CD4-positive, alpha-beta T cell treated with Interleukin-6 for 4 hours (primary cell): ENCODE results near the gene GTSE1.
A peak's percentile ranks its signal among the peaks of the same experiment; 100 is the strongest.

Experiments used
- DNase-seq: peaks from one replicate; pipeline ENCODE4 v3.0.0-alpha.2; 2020; ENCODE audit warnings: mixed read lengths

The GTSE1 gene

DNA sequence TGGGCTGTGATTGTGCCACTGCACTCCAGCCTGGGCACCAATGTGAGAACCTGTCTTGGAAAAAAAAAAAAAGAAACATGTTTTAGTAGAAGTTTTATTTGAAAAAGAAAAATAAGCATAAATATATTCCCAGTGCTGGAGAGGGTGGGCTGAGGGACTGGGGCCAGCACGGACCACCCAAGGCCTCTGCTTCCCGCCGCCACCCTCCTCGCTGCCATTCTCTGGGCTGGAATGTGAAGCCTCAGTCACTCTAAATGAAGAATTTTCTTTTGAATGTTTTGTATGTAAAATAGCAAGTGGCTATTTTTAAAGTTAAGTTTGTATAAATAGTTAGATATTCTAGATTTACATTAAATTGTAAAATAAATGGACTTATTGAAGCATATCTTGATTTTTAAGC is 33.8 kb downstream of the GTSE1 start:
- no peak for DNase-seq

DNA sequence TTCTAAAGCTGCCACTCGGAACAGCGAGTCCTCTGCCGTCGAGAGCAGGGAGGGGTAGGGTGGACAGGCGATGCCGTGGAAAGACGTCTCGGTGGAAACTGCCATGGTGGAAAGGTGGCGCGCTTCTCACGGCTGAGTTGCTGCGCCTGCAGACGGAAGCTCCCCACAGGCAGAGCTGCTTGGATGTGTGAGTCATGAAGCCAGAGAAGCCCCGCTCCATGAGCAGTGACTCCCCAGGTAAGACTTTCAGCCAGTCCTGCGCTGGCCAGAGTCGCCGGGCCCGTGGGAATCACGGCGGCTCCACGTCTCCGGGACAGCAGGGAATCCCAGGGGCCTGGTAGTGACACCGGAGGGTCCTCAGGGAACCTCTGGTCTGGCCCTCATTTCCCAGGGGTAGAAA is 34.8 kb downstream of the GTSE1 start:
- no peak for DNase-seq

DNA sequence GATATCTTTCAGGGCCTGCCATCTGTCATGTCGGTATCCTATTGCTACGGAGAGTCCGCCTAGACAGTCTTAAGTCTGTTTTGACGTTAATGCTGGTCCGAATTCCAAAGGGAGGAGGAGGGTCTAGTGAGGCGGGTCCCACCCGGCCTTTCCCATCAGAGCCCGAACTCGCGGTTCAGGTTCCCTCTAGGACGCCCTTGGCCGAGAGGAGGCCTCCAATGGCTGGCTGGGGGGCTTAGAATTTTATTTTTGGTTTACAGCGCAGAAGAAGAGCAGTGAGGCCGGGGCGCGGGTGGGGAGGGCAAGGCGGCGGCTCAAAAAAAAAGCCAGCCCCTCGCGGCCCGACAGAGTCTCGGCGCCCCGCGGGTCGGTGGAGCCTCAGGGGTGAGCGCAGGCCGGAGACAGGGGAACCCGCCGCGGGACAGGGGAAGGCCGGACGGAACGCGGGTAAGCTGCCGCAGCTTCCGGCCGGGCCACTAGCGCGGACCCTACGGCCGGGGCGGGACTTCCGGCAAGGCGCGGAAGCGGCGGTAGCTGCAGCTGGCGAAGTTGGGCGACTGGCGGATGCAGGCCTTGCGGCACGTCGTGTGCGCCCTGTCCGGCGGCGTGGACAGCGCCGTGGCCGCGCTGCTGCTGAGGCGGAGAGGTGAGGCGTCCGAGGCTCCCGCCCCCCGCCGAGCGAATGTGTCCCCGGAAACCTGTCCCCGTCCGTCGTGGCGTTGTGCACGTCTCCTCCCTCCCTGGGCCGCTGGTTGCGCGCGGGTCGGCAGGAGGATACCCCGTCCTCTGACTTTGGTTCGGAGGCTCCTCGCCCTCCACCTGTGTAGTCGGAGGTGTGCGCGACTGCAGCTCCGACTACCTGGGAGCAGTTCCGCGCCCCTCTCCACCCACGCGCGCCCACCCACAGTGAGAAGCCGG is 38.8 kb downstream of the GTSE1 start, which contains the start of gene TRMU:
TSS of gene TRMU (plus strand) at position 514 of the 918 bp plus-strand sequence. CDS start at position 565, 51 bp downstream.
- DNase-seq, result peak; percentile 83

GRCh38 chr22:46336119-46337078 is 39.7 kb downstream of the GTSE1 start:
- DNase-seq, result peak; percentile 13

- no peak for DNase-seq
Observed at GRCh38 chr22:46337870-46338269, 41.2 kb downstream of the GTSE1 start.

- no peak for DNase-seq
Observed at GRCh38 chr22:46338636-46339035, 42.0 kb downstream of the GTSE1 start.

DNA sequence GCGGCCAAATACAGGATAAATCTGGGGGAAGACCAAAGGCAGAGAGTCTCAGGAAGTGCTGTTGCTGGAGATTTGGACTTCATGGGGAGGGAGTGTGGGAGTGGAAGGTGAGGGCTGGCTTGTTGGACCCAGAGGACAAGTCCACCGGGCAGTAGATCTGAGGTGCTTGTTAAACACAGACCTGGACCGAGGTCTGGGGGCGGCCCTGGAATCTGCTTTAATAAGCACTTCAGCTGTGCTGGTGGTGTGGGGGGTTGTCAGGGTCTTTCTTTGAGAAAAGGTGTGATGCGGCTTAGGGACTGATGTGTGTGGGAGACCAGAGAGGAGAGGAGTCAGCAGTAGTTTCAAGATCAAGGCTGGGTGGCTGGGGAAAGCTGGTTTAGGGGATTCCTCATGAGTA is 43.3 kb downstream of the GTSE1 start:
- DNase-seq, result no peak

DNA sequence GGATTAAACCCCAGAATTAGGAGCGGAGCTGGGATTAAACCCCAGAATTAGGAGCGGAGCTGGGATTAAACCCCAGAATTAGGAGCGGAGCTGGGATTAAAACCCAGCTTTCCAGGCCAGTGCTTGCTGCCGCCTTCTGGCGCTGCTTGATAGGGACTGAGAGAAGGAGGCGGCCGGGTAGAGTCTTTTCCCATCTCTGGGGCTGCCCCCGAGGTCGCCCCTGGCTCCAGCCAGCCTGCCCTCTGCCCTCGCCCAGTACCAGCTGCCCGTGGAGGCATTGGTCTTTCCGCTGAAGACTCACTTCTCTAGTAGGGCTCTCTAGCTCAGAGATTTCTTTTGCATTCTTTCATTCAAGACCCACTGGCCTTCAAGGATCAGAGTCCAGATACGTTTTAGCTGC is 44.0 kb downstream of the GTSE1 start:
- DNase-seq, result no peak

DNA sequence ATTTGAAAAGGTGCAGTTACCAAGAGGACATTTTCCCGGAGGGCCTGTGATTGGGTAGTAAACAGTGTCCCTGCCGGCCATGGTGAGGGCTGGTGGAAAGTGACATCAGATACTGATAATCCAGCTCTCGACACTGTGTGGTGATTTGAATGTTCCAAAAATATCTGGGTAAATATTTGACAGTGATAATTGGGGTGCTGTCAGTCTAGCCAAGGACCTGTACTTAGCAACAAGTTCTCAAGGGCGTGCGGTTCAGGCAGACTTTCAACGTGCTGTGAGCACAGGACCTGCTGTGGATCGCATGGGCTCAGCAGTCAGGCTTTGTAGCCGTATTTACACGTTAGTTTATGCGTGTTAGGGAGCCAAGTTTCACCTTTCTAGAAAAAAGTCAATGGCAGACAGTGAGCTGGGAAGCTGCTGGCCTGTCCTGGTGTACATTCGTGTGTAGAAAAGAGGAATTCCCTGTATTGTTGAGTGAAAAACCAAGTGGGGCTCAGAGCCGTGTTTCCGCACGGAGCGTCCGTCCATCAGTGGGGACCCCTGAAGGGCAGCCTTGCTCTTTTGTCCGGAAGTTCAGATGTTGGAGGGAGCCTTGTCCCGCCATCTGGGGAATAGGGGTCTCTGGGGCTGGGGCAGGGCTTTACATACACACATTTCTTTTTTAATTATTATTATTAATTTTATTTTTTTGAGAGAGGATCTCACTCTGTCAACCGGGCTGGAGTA is 50.2 kb downstream of the GTSE1 start:
- no peak for DNase-seq

- no peak for DNase-seq
Observed at GRCh38 chr22:46347646-46348045, 51.0 kb downstream of the GTSE1 start.

- DNase-seq, result no peak
Observed at GRCh38 chr22:46348099-46348695, 51.5 kb downstream of the GTSE1 start.

DNA sequence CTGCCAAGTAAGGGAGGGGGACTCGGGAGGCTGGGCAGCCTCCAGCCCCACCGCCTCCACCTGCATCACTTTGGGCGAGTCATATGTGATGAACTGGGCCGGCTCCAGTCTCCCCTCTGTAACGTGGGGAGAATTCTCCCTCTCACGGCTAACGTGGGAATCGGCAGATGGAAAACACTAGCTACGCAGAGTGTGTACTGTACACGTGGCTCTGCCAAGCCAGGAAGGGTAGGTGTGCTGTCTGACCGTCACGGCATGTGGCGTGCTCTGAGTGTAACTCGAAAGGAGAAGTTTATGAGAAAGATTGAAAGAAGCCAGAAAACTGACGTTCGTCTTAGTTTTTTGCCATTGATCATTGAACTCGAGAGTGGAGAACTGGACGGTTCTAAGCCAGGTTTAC is 52.6 kb downstream of the GTSE1 start:
- no peak for DNase-seq

GRCh38 chr22:46349681-46350080 is 53.0 kb downstream of the GTSE1 start:
- no peak for DNase-seq

GRCh38 chr22:46350121-46350520 is 53.5 kb downstream of the GTSE1 start:
- no peak for DNase-seq

DNA sequence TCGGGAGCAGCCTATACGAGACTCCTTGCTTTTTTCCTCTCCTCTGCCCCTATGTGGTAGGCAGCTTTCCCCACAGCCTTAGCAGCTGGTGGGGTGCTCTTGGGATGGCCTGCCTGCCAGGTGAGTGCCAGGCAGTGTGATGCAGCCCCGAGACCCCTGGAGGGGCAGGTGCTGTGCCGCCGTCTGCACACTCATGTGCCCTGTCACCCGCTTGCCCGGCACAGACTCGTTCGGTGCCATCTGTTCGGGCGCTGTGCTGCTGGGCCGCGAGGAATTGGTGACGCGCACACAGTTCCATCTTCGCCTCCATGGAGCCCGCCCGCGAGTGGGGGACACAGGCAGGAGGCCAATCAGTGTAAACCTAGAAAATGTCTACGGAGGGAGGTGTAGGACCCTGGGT is 54.0 kb downstream of the GTSE1 start:
- no peak for DNase-seq

DNA sequence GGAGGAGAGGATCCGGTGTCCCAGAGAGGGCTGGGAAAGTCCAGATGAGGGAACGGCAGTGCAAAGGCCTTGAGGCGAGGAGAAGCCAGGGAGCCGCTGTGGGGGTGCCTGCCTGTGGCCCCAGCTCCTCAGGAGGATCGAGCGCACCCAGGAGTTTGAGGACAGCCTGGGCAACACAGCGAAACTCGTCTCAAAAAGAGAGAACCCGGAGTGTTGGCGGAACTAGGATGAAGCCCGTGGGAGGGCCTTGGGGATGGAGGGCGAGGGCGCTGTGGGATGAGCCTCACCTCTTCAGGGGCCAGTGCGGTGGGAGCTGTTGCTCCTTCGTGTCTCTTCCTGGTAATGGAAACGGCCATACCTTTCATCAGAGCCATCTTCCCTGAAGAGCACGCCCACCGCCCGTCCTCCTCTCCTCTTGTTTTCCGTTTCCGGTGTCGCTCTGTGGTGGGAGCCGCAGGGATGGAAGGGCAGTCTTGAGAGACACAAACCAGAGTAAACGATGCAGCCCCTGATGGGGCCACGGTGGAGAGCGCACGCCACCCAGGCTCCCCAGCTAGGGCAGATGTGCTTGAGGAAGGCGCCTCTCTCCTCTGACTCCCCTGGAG is 54.6 kb downstream of the GTSE1 start:
- no peak for DNase-seq

DNA sequence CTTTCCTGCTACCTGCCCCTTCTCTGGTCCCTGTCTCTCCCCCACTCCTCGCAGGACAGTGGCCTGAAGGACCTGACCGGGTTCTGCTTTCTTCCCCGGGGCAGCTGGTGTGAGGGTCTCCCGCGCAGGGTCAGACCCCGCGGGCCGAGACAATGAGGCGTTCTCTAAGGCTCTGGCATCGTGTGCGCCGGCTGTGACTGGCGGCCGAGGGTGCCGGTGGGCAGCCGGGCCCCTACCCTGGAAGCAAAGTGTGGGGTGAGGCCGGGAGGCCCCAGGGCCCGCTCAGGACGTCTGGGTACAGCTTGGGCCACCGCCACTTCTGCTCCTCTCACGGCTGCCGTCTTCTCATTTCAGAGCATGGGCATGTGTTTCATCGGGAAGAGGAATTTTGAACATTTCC is 55.1 kb downstream of the GTSE1 start:
- DNase-seq, result no peak

- no peak for DNase-seq
Observed at GRCh38 chr22:46352276-46352675, 55.6 kb downstream of the GTSE1 start.

DNA sequence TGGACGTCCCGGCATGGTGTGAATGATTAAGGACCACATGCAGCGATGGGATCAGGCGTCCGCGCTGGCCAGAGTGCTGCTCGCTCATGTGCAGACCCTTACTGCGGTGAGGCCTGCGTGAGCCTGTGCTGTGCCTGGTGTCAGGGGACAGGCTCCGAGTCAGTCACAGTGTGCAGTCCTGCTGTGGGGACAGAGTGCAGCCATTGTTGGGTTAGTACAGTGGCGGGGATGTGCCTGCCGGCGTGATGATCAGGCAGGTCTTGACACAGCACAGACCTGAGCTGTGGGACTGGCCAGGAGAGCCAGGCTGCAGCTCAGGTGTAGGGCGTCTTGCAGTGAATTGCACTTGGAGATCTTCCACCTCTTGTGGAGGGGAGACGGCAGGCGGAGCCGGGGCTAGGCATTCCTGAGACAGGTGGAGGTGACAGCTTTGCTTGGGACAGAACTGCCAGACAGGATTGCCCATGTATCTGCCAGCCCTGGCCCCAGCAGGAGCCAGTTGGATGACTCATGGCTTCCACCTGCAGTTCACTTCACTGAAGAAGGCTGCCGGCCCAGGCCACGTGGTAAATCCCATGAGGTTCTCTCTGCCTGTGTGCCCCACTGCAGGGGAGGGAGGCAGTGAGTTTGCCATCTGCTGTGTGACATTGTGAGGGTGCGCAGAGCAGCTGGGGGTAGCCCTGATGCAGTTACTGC is 56.2 kb downstream of the GTSE1 start:
- no peak for DNase-seq

DNA sequence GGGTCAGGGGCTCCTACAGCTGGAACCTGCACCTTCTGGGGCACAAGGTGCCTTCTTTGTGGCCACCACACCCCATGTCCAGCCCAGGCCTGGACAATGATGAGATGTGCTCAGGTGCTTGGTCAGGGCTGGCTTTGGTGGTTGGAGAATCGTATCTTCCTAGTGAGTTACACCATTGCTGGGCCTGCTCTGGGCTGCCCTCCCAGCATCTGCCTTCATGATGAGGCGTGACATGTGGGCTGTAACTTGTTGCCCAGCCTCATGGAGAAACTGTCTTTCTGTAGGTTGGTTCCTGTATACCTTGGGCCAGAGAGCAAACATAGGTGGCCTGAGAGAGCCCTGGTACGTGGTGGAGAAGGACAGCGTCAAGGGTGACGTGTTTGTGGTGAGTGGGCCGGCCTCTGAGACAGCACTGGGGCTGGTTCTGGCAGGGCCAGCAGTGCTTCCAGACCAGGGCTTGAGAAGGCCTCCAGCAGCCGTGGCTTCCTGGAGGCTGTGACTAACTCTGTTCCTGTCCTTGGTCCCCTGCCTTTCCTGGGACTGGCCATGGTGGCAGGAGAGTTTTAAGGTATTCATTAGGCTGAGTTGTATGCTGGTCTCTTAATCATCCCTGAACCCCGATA is 56.9 kb downstream of the GTSE1 start:
- DNase-seq, result no peak
